CD4-positive, alpha-beta T cell treated with Interleukin-4 for 1 hour (primary cell): Measurements from ENCODE around the gene PPP1R13B.

ENCODE experiments used
- DNase-seq, 2 donors: peaks; one replicate each; pipeline ENCODE4 v3.0.0-alpha.2; 2020 to 2022

PPP1R13B gene

GRCh38 chr14:103770902-103771301 is 76.5 kb downstream of the PPP1R13B start:
- no peak for DNase-seq

DNA sequence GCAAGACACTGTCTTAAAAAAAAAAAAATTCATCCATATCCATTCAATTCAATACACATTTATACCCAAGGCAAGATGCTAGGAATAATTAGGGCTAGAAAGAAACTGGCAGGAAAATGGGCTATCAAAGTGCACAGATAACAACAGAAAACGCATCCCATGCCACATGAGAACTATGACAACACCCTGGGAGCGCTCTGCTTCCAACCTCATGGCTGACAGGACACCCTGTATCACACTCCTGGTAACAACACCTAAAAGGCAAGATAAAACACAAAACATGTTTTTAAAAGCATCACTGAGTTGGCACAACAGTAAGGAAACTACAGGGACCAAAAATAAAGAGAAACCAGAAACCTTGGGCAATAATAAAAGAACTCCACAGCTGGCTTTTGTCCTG is 76.9 kb downstream of the PPP1R13B start:
- no peak for DNase-seq

DNA sequence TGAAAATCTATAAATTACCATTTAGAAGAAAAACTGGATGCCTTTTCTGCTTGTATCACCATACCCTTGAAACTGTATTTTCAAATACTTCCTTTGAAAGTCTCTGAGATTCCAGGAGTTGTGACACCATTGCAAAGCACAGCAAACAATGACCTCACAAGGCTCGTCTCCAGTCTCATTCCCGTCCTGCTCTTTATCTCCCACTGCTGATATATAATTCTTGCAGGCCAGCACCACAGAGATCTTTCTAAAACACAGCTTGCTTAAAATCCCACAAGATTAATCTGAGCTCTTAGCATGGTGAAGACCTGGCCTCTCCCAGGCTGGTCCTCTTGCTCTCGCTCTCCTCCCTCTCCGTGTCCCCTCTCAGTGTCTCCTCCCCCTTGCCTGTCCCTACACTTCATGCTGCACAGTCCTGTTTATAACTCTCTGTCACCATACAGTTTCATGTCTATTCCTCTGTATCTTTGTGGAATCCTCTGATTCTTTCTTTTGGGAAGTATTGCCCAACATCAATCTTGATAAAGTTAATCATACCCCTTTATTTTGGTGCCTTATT is 80.0 kb downstream of the PPP1R13B start:
- DNase-seq: no peak

GRCh38 chr14:103765526-103765925 is 81.8 kb downstream of the PPP1R13B start:
- no peak for DNase-seq

GRCh38 chr14:103763730-103764488 is 83.5 kb downstream of the PPP1R13B start:
- no peak for DNase-seq

DNA sequence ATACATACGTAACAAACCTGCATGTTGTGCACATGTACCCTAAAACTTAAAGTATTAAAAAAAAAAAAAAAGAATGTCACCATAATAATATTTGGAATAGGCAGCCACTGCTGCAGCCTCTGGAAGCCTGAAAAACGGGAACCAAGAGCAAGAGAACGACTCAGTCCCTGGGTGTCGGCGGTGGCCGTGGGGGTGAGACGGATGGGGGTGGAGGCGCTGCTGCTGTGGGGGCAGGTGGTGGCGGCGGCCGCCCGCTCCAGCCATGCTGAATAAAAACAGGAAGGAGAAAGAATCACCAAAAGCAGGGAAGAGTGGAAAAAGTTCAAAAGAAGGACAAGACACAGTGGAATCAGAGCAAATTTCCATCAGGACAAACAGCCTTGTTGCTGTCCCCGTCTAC is 84.8 kb downstream of the PPP1R13B start:
- DNase-seq: no peak

GRCh38 chr14:103762036-103762435 is 85.3 kb downstream of the PPP1R13B start:
- no peak for DNase-seq

- DNase-seq: no peak
Observed at GRCh38 chr14:103758059-103758776, 89.2 kb downstream of the PPP1R13B start.

DNA sequence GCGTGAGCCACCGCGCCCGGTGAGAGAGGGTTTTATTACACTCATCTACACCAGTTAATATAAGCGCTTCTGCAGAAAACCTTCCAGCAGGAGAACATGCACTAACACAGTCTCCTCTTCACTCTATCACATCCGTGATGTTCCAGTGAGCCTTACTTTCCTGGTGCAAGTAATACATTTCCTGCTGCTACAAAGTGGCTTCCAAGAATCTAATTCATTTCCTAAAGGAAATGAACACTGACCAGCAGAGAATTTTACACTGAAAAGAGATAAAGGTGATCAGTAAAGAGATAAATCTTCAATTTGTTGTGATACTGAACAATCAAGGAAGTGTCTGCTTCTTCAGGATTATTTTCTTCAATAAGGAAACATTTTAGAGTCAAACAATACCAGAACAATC is 92.3 kb downstream of the PPP1R13B start:
- no peak for DNase-seq

- no peak for DNase-seq
Observed at GRCh38 chr14:103753774-103754173, 93.6 kb downstream of the PPP1R13B start.

DNA sequence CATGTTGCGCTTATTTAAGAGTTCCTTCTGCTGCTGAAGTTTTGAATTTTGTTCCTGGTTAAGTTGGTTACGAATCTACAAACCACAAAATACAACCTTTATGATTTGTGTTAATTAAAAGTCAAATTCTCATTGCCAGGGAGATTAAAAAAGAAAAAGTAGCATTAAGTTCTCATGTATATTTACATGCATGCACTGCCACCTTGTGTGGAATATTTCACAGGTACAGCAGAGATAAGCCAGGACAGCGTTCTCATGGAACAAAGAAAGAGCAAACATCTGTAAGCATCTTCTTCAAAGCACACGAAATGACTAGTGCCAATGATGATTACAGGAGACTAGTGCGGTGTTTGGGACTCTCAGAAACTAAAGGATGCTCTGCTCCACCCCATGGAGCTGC is 97.5 kb downstream of the PPP1R13B start:
- no peak for DNase-seq

DNA sequence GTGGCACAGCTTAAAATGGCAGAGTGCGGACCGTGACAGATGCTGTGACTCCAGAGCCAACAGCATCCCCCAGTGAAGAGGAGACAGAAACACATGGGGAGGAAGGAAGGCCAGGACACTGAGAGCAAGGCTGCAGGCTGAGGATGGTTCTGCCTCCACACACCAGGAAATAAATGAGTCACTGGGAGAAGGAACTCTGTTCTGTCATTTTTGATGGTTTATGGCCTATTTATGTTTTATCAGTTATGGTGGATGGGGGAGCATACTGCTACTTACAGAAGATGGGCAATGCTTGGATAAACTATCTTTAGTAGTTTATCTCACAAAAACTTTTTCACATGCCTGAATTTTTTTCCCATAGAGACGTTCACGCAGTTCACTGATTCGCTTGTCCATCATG is 97.9 kb downstream of the PPP1R13B start:
- DNase-seq: no peak

- DNase-seq: peak; percentile 39 to 54
Observed at GRCh38 chr14:103748534-103748857, 98.9 kb downstream of the PPP1R13B start.

- DNase-seq: no peak
Observed at GRCh38 chr14:103746701-103747100, 100.7 kb downstream of the PPP1R13B start.

GRCh38 chr14:103745424-103745823 is 102.0 kb downstream of the PPP1R13B start:
- DNase-seq: no peak

- no peak for DNase-seq
Observed at GRCh38 chr14:103744621-103745395, 102.6 kb downstream of the PPP1R13B start.

DNA sequence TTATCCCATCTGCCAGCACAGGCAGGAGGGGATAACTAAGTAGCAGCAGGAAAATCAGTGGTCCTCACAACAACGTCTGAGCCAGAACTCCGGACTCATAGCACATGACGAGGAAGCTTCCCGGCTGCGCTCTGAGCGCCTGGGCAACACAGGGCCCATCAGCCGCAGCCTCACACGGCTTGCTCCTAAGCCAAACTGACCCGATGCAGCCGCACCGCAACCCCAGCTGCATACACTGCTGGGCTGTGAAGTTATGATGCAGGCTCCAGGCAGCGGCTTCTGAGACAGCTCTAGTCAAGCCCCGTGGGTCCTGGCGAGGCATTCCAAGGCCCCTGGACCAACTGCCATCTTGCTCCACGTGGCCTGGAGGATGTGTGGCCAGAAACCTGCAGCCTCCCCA is 103.7 kb downstream of the PPP1R13B start:
- no peak for DNase-seq

GRCh38 chr14:103742499-103743255 is 104.7 kb downstream of the PPP1R13B start:
- DNase-seq: no peak

GRCh38 chr14:103741876-103742275 is 105.5 kb downstream of the PPP1R13B start:
- no peak for DNase-seq

- DNase-seq: no peak
Observed at GRCh38 chr14:103740991-103741689, 106.2 kb downstream of the PPP1R13B start.

DNA sequence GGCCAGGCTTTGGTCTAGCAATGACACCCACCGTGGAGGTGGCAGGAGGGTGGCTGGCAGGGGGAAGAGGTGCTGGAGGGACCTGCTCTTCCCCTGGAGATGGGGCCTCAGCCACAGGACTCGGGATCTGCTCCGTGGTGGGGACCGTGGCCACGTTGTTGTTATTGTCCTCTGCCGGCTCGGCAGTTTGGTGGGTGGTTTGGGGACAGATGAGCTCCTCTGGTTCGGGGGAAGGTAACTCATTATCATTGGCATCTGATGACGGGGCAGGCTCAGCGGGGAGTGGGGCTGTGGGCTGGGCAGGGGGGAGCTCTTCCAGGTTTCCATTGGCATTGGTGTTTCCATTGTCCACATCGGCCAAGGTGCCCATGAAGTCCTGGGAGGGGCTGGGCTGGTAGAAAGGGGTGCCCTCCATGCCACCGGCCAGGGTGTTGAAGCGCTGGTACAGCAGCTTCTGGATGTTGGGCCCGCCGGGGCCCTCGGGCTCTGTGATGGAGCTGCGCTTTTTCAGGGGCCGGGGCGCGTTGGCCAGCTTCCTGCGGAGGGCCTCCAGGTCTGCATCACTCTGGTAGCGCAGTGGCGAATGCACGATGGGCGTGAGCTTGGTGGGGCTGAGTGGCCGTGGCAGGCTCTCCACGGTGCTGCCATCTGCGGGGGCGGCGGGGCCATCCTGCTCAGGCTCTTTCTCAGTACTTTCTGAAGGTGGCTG is 107.4 kb downstream of the PPP1R13B start:
- DNase-seq: no peak

DNA sequence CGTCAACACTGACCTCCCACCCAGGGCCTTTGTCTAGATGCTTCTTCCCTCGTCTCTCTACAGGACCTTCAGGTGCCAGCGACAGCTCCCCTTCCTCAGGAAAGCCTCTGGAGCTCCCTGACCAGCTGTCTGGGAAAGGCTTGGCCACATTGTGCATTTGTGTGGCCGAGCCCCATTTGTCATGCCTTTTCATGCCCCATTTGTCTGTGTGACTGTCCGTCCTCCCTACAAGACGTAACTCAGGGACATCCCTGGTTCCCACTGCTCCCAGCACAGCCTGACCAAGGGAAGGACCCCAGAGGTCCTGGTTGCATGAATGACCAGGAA is 107.9 kb downstream of the PPP1R13B start:
- DNase-seq: no peak
